ENCODE measurements around the gene DROSHA. TPM values are rescaled to one million over a fixed set of nuclear protein-coding genes. Genes with fewer than 3 reads are reported as not detected.

The DROSHA gene
- total and polyA plus RNA-seq, 2 of the 8 experiments (the other 6 are each of a cell fraction or from before 2014, with no cell fraction given) = 65.9 to 122 TPM

- Histone ChIP-seq H3K23ac (ENCODE audit: insufficient read length) (no peak overlapping the region), H3K23me2 (ENCODE audit: low read depth, low read length) (no peaks in the 10 kb centered on the region), H3K79me2 (ENCODE audit: control insufficient read depth in 1 of 2, insufficient read depth in 2 of 2, low read length in 2 of 2) (no peaks in the 10 kb centered on the region), H3K4me2 (ENCODE audit: insufficient read depth in 1 of 2, low read depth in 2 of 2, low read length in 2 of 2) (no peak overlapping the region), H3K27ac (ENCODE audit: low read depth, low read length) (no peak overlapping the region), H3K4me3 (ENCODE audit: extremely low read depth in 1 of 4, insufficient read depth in 2 of 4, low read depth in 3 of 4, low read length in 4 of 4) (no peak overlapping the region), H3K4me1 (replicated peaks in 1 of 4; ENCODE audit: control insufficient read depth in 3 of 4, insufficient read depth in 4 of 4, low read length in 3 of 4) (no peaks in the 10 kb centered on the region), H2BK15ac (ENCODE audit: low read length) (no peak overlapping the region), H2BK5ac (ENCODE audit: low read depth, low read length) (no peak overlapping the region), H4K8ac (ENCODE audit: extremely low read depth, insufficient read depth, low read length) (no peak overlapping the region), H2AK5ac (ENCODE audit: low read depth, low read length) (no peak overlapping the region), H2BK120ac (replicated peaks; ENCODE audit: low read depth, low read length) (no peak overlapping the region), H4K20me1 (replicated peaks in 1 of 2; ENCODE audit: control insufficient read depth in 1 of 2, insufficient read depth in 2 of 2, low read length in 2 of 2) (peaks cover 0 to 5% of the 10 kb centered on the region in 2 experiments), H3K56ac (replicated peaks; ENCODE audit: insufficient read length, low read depth, low read length) (no peak overlapping the region), H3K4ac (replicated peaks; ENCODE audit: insufficient read length, low read depth, low read length) (no peak overlapping the region), H3K36me3 (ENCODE audit: control insufficient read depth in 2 of 4, insufficient read depth in 4 of 4, low read length in 3 of 4) (peaks cover 0 to 47% (median 31%) of the 10 kb centered on the region in 4 experiments; a peak in 7 of 8 replicates), H3K9ac (replicated peaks in 1 of 4; ENCODE audit: extremely low read depth in 1 of 4, low read depth in 3 of 4, low read length in 3 of 4) (no peak overlapping the region), H3K9me3 (ENCODE audit: insufficient read depth in 2 of 2, low read depth in 1 of 2, low read length in 1 of 2) (no peaks in the 10 kb centered on the region), H2BK12ac (ENCODE audit: low read depth, low read length) (no peak overlapping the region), H2BK20ac (ENCODE audit: low read length) (no peak overlapping the region), H4K91ac (replicated peaks; ENCODE audit: insufficient read length, low read length) (no peak overlapping the region), H3K79me1 (ENCODE audit: low read depth, low read length) (no peaks in the 10 kb centered on the region; the same call in 1 of the 2 replicates), H3K27me3 (replicated peaks in 1 of 4; ENCODE audit: control insufficient read depth in 3 of 4, extremely low read depth in 1 of 4, insufficient read depth in 3 of 4, low read length in 3 of 4) (no peaks in the 10 kb centered on the region), H3K18ac (ENCODE audit: extremely low read depth, low read length) (no peak overlapping the region), H3K14ac (ENCODE audit: insufficient read length) (no peak overlapping the region), H2AFZ (ENCODE audit: low read length) (no peak overlapping the region), H4K5ac (ENCODE audit: insufficient read length, low read depth, low read length) (no peak overlapping the region)
- ChIA-PET CTCF (ENCODE audit: partially characterized antibody) (no interaction called here), POLR2A (ENCODE audit: partially characterized antibody) (no interaction called here)
- FAIRE-seq = no peak
- 93% methylated on average over 5 of the region's 5 CpGs; no CpG with 5 or more reads in 1 of the 2 experiments for WGBS, 2 experiments (ENCODE audit: extremely low coverage in 1 of 2, insufficient coverage in 1 of 2, insufficient read length in 1 of 2, insufficient replicate concordance in 2 of 2, low coverage in 1 of 2, low lambda C conversion rate in 2 of 2, missing lambda C conversion rate in 1 of 2)
- DNase-seq (ENCODE audit: low read depth in 1 of 2, low spot score in 2 of 2) = no peak
- TF ChIP-seq SP1 (IDR thresholded peaks at IDR 0.05; ENCODE audit: low read depth, low read length) = no peak
- no peak for TF ChIP-seq KDM5A (IDR thresholded peaks at IDR 0.05; ENCODE audit: low read length)
- TF ChIP-seq SRF (IDR thresholded peaks at IDR 0.05; ENCODE audit: low read depth, low read length) = no peak
- TF ChIP-seq RNF2 (IDR thresholded peaks at IDR 0.05; ENCODE audit: borderline replicate concordance, low read depth, low read length, missing control alignments, poor library complexity, severe bottlenecking) = no peak
- TF ChIP-seq POU5F1 (IDR thresholded peaks at IDR 0.05; ENCODE audit: low read depth, low read length) = no peak
- no peak for TF ChIP-seq ASH2L (IDR thresholded peaks at IDR 0.05; ENCODE audit: low read length)
- no peak for TF ChIP-seq TAF7 (optimal IDR thresholded peaks at IDR 0.05; ENCODE audit: borderline replicate concordance, low read depth, low read length)
- TF ChIP-seq GABPA (IDR thresholded peaks at IDR 0.05; ENCODE audit: borderline replicate concordance, insufficient read depth, low read length) = no peak
- TF ChIP-seq RAD21 (IDR thresholded peaks at IDR 0.05 in 1 of 2, conservative IDR thresholded peaks at IDR 0.05 in 1 of 2; ENCODE audit: low read depth in 2 of 2, low read length in 2 of 2) = no peak
Observed at GRCh38 chr5:31417512-31417911, 114.4 kb downstream of the DROSHA start.

Data from H1 (cell line).